SH-SY5Y (cell line): ENCODE results near the gene APLF.

ENCODE experiments used
- GATA2 ChIP-seq: IDR thresholded peaks from 2 replicates; pipeline ENCODE4 v1.6.1; 2011; ENCODE audit warnings: mild to moderate bottlenecking, low read depth, low read length
- GATA3 ChIP-seq: IDR thresholded peaks from 2 replicates; pipeline ENCODE4 v1.6.1; 2011; ENCODE audit warnings: low read depth, mild to moderate bottlenecking, low read length, moderate library complexity

Gene APLF

DNA sequence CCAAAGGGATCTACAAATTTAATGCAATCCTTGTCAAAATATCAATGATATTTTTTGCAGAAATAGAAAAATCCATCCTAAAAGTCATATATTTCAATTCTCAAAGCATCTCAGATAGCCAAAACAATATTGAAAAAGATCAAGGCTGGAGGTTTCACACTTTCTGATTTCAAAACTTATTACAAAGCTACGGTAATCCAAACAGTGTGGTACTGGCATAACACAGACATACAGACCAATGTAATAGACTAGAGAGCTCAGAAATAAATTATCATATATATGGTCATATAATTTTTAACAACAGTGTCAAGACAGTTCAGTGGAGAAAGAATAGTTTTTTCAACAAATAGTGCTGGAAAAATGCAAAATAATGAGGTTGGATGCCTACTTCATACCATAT, 135.7 kb downstream of the APLF start:
- TF ChIP-seq GATA3 (no peak), GATA2 (no peak)

DNA sequence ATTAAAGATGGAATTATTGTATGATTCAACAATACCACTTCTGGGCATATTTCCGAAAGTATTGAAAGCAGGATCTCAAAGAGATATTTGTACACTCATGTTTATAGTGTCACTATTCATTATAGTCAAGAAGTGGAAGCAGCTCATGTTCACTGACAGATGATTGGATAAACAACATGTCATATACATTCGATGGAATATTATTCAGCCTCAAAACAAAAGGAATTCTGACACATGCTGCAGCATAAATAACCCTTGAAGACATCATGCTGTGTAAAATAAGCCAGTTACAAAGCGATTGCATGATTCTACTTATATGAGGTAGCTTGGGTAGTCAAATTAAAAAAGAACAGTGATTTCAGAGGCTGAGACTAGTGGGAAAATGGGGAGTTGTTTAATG, 136.7 kb downstream of the APLF start:
- no peak for TF ChIP-seq GATA3
- TF ChIP-seq GATA2: no peak

DNA sequence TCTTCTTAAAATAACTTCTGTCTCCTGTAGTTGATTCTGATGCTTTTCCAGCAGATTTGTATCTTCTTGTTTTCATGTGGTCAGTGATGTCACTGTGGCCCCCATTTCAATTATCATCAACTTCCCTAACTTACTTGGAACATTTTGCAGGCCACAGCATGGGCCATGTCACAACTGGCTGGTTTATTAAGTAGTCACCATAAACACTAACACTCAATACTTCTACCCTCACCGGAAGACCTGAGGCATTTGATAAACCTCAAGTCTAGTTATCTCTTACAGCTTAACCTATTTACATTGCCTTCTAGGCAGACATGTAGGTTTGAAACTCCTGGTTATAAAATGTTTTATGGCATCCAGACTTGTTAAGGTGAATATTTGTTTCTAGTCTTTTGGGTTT, 138.6 kb downstream of the APLF start:
- TF ChIP-seq GATA2 (no peak), GATA3 (no peak)

DNA sequence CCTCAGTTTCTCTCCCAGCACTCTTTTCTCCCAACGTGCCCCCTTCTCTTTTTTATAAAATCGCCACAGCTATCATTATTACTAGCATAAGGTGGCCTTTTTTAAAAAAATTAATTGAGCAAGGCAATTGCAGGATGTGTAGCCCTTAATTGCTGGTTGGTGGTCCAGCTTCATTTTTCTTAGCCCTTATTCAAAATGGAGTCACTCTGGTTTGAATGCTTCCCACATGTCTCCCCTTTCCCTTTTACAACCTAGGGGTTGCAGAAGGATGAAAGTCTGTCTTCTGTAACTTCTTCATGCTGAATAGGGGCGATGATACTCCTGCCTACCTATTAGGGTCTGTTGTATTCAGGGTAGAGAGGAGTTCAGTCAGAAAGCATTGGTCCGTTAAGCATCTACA, 139.4 kb downstream of the APLF start:
- TF ChIP-seq GATA2 (no peak), GATA3 (no peak)

DNA sequence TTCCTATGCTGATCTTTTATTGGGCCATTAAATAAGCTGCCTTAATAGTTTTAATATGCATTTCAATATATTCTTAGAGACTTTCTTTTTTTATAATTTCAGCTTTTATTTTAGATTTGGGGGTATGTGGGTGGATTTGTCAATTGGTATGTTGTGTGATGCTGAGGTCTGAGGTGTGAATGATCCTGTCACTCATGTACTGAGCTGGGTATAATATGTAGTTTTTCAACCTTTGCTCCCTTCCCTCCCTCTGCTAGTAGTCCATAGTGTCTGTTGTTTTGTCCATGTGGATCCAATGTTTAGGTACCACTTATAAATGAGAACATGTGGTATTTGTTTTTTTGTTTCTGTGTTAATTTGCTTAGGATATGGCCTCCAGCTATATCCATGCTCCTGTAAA, 140.5 kb downstream of the APLF start:
- TF ChIP-seq GATA2: no peak
- TF ChIP-seq GATA3: no peak

DNA sequence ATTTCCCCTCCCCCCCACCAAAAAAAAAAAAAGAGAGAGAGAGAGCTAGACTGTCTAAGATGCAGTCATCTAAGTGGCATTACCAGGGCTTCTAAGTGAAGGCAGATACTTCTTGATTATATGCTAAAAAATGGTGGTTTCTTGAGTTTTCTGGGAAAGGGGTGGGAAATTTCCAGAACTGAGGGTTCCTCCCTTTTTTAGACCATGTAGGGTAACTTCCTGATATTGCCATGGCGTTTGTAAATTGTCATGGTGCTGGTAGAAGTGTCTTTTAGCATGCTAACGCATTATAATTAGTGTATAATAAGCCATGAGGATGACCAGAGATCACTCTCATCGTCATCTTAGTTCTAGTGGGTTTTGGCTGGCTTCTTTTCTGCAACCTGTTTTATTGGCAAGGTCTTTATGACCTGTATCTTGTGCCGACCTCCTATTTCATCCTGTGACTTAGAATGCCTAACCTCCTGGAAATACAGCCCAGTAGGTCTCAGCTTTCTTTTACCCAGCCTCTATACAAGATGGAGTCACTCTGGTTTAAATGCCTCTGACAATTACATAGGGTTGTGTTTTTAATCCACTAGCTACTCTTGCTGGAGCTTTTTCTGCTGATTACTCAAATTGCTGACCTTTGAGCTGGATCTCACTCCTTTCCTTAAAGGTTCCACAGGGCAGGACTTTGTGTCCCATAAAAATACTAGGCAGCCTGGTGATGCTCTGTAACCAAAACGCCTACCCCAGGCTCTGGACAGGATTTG, 145.6 kb downstream of the APLF start:
- no peak for TF ChIP-seq GATA2
- no peak for TF ChIP-seq GATA3

DNA sequence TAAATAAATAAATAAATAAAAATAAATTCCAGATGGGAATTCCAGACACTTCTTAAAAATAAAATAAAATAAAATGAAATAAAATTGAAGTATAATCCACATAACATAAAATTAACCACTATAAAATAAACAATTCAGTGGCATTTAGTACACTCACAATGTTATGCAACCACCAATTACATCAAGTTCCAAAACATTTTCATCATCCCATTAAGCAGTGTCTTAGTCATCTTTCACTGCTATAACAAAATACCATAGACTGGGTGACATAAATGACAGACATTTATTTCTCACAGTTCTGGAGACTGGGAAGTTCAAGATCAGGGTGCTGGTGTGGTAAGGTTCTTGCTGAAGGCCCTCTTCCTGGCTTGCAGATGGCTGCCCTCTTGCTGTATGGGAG, 153.4 kb downstream of the APLF start:
- no peak for TF ChIP-seq GATA2
- TF ChIP-seq GATA3: no peak

DNA sequence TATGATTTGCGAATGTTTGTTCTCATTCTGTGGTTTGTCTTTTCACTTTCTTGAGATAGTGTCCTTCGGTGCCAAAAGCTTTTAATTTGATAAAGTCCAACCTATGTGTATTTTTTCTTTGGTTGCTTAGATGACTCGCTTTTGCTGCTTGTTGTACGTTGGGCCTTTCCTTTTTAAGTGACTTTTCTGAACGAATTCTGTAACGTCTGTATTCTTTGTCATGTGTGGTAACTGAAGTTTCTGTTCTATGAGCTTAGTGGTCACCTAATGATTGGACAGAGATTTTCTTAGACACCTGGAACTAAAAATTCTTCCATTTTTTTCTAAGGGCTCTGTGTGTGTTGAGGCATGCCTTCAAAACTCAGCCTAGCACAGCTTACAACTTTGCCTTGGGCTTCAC, 156.4 kb downstream of the APLF start:
- TF ChIP-seq GATA3: no peak
- TF ChIP-seq GATA2: no peak

DNA sequence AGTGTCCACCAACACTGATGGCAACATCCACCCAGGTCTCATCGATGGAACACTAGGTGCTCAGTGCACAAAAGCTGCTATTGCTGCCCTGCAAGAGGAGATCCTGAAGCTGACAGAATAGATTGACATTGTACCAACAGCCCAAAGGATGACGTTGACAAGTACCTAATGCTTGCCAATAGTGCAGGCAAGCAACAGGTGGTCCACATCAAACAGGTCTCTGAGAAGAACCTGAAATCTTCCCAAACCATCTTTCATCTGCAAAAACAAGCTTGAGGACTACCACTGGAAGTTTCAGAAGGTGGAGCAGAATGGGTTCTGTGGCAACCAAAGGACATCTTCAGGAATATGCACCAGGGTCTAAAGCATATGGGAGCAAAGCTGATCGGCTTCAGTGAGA, 160.2 kb downstream of the APLF start:
- no peak for TF ChIP-seq GATA2
- no peak for TF ChIP-seq GATA3
